H1 (cell line): ENCODE data around the gene ZNRF3. TPM values are rescaled to one million over a fixed set of nuclear protein-coding genes. Genes with fewer than 3 reads are reported as not detected.

Source experiments
- CBX8 ChIP-seq: fragments of 300-800, 300-1000 bp; sonication (generic); IDR thresholded peaks from 2 replicates; pipeline ENCODE4 v1.7.1; 2016; ENCODE audit warnings: low read depth, low read length, borderline replicate concordance
- CHD7 ChIP-seq: fragments of 300-600 bp; sonication (generic); IDR thresholded peaks from 2 replicates; pipeline ENCODE4 v1.7.1; 2012; ENCODE audit warnings: low read length, moderate library complexity, mild to moderate bottlenecking, inconsistent platforms; ENCODE audit not compliant: insufficient replicate concordance
- GTF2F1 ChIP-seq: IDR thresholded peaks from 2 replicates; pipeline ENCODE4 v1.6.1; 2012; ENCODE audit warnings: low read depth, low read length, improper control_type of control experiment, borderline replicate concordance
- ZNF274 ChIP-seq: IDR thresholded peaks from 2 replicates; pipeline ENCODE4 v1.7.0; 2012; ENCODE audit warnings: low read length, borderline replicate concordance; ENCODE audit errors: extremely low read depth
- polyA plus RNA-seq, 7 experiments: library from polyadenylated mRNA; depleted of rRNA in 3 of 7; stranded (reverse) in 5 of 7; unstranded in 2 of 7; fragments of >200 nt in 5 of 7; fragments of 200-250 nt in 2 of 7; gene quantifications; 1 replicate in 5 of 7; 2 replicates in 1 of 7; 4 replicates in 1 of 7; pipeline versions ENCODE4 v1.2.1 to v1.2.3, GENCODE V29; 2011 to 2013; ENCODE audit warnings: missing spikeins in 2 of 7, mixed read lengths in 2 of 7
- total RNA-seq: library from RNA; stranded (reverse); fragmentation: NEBNext Ultra II Directional; extraction: Animal tissue kit (Norgen Biotek cat#: 25700); gene quantifications from 2 replicates; pipeline ENCODE4 v1.2.1, GENCODE V29; 2021

ZNRF3 gene
- total and polyA plus RNA-seq, 2 of the 8 experiments (the other 6 are each of a cell fraction or from before 2014, with no cell fraction given), result 14.1 to 21.7 TPM

- TF ChIP-seq CHD7, result no peak
- TF ChIP-seq ZNF274, result no peak
- TF ChIP-seq CBX8, result no peak
- no peak for TF ChIP-seq GTF2F1
Observed at GRCh38 chr22:29014293-29014692, 130.9 kb downstream of the ZNRF3 start (continued).
